Measurements from ENCODE around the gene TSPO.

The TSPO gene

DNA sequence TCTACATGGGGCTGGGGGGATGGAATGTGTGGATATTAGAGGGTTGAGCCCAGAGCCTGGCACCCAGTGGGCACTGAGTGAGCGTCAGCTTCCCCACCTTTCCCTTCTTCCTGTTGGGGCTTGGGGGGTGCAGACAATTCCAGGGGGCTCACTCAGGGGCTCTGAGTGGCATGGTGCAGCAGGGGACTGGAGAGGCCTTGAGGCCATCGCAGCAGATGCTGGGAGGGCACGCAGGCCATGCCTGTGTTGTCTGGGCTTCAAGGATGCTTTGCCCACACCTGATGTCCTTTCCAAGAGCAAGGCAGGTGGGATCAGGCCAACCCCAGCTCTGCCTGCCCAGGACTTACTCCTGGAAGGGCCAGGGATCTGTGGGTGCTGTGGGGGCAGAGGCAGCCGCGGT is 46.8 kb downstream of the TSPO start:
- TF ChIP-seq, protein P1, sequence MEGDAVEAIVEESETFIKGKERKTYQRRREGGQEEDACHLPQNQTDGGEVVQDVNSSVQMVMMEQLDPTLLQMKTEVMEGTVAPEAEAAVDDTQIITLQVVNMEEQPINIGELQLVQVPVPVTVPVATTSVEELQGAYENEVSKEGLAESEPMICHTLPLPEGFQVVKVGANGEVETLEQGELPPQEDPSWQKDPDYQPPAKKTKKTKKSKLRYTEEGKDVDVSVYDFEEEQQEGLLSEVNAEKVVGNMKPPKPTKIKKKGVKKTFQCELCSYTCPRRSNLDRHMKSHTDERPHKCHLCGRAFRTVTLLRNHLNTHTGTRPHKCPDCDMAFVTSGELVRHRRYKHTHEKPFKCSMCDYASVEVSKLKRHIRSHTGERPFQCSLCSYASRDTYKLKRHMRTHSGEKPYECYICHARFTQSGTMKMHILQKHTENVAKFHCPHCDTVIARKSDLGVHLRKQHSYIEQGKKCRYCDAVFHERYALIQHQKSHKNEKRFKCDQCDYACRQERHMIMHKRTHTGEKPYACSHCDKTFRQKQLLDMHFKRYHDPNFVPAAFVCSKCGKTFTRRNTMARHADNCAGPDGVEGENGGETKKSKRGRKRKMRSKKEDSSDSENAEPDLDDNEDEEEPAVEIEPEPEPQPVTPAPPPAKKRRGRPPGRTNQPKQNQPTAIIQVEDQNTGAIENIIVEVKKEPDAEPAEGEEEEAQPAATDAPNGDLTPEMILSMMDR (IDR thresholded peaks at IDR 0.05; ENCODE audit: control insufficient read depth, extremely low read depth, insufficient read depth) = no peak
- DNase-seq (ENCODE audit: low read depth) = no peak
- no peak overlapping the region for H3K4me3 ChIP-seq (ENCODE audit: low read depth, low read length)

DNA sequence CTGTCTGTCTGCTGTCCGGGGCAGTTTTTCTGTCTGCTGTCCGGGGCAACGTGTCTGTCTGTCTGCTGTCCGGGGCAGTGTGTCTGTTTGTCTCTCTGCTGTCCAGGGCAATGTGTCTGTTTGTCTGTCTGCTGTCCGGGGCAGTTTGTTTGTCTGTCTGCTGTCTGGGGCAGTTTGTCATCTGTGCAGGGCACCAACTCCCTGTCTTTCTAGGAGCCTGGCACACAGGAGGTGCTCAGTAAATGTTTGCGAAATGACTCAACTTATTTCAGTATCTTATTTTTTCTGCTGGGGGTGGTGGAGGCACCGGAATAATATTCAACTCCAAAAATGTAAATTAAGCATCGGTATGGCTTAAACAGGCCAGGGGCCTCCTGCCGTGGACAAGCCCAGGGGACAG is 47.6 kb downstream of the TSPO start:
- TF ChIP-seq, protein P1 (IDR thresholded peaks at IDR 0.05; ENCODE audit: control insufficient read depth, extremely low read depth, insufficient read depth) = no peak
- no peak for DNase-seq (ENCODE audit: low read depth)
- H3K4me3 ChIP-seq (ENCODE audit: low read depth, low read length) = no peak overlapping the region

DNA sequence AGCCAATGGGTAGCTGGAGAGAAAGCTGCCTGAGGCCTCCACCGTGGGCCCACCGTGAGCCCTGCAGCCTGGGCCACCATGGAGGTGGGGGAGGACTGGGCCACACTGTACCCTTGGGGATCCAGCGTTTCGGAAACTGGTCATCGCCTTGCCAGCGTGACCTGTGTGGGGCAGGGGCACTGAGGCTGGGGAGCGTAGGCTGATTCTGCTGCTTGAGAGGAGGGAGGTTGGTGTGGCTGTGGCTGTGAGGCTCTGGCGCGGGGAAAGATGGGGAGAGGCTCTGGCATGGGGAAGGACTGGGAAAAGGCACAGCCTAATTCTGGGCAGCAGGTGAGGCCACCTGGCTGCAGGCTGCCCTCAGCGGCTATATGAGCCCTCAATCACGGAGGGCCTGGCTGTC is 48.2 kb downstream of the TSPO start:
- no peak overlapping the region for H3K4me3 ChIP-seq (ENCODE audit: low read depth, low read length)
- no peak for DNase-seq (ENCODE audit: low read depth)
- TF ChIP-seq, protein P1 (IDR thresholded peaks at IDR 0.05; ENCODE audit: control insufficient read depth, extremely low read depth, insufficient read depth) = no peak

DNA sequence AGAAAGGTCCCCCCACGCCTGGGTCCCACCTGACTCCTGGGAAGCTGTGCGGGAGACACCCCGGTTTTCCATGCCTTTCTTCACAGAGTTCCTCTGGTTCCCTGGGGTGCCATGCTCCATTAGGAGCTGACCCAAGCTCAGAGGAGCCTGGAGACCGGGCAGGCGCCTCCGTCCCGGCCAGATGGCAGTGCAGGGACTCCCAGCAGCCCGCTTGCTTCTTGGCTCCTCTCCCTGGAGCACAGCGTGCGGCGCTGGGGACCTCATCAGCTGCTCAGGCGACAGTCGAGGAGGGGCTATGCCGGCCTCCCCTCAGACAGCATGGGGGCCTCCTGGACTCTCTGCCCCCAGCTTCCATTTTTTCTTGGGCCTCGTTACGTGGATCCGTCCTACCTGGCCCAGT is 48.7 kb downstream of the TSPO start:
- TF ChIP-seq, protein P1 (IDR thresholded peaks at IDR 0.05; ENCODE audit: control insufficient read depth, extremely low read depth, insufficient read depth) = no peak
- DNase-seq (ENCODE audit: low read depth) = no peak
- no peak overlapping the region for H3K4me3 ChIP-seq (ENCODE audit: low read depth, low read length)

DNA sequence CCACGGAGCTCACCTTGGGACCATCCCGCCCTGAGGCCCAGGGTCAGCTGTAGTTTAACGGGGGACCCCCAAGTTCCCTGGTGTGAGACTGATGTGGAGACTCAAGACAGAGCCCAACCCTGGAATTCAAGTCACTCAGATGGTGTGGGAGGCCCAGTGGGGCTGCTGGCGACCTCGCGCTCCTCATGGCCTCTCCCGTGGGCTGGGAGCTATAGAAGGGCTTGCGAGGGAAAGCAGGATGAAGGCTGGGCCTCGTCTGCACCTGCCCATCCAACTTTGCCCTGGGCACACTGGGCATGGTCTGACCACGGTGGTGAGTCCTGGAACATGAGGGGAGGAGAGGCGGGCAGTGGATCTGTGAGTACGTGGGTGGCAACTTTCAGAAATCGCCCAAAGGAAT is 49.2 kb downstream of the TSPO start:
- H3K4me3 ChIP-seq (ENCODE audit: low read depth, low read length) = no peak overlapping the region
- DNase-seq (ENCODE audit: low read depth) = no peak
- TF ChIP-seq, protein P1 (IDR thresholded peaks at IDR 0.05; ENCODE audit: control insufficient read depth, extremely low read depth, insufficient read depth) = no peak

GRCh38 chr22:43201486-43202219 is 50.3 kb downstream of the TSPO start:
- no peak for DNase-seq (ENCODE audit: low read depth)
- no peak overlapping the region for H3K4me3 ChIP-seq (ENCODE audit: low read depth, low read length)
- TF ChIP-seq, protein P1 (IDR thresholded peaks at IDR 0.05; ENCODE audit: control insufficient read depth, extremely low read depth, insufficient read depth) = no peak

DNA sequence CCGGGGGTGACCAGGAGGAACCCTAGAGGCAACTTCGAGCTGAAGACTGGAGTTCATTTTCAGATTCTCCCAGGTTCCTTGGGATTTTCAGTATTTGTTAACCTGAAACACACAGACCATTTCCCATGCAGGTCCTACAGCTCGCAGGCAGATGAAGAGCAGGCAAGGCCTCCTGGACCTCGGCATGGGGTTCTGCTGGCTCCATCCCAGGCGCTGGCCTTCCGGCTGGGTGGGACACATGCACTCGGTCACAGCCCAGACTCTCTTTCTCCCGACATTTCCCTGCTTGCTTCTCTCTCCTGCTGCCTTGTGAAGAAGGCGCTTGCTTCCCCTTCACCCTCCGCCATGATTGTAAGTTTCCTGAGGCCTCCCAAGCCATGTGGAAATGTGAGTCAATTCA is 51.0 kb downstream of the TSPO start:
- no peak overlapping the region for H3K4me3 ChIP-seq (ENCODE audit: low read depth, low read length)
- DNase-seq (ENCODE audit: low read depth) = no peak
- TF ChIP-seq, protein P1 (IDR thresholded peaks at IDR 0.05; ENCODE audit: control insufficient read depth, extremely low read depth, insufficient read depth) = no peak

Data from LNCaP clone FGC (cell line).